PC-9 (cell line): ENCODE data around the gene SNX18. TPM values are rescaled to one million over a fixed set of nuclear protein-coding genes. Genes with fewer than 3 reads are reported as not detected.

Experiments used
- BruUV-seq: library from RNA; stranded (reverse); fragments of 400-500 nt; replicated peaks from 2 replicates; lab custom pipeline; 2021; lab: Mats Ljungman, UMichigan
- CTCF ChIA-PET: fragments of 300-600 bp; sonication (Branson Sonifier 250); formaldehyde crosslinking; loops from one replicate; lab custom pipeline; 2022; ENCODE audit warnings: antibody characterized with exemption; lab: Charles Lee
- POLR2A ChIA-PET: fragments of 300-600 bp; sonication (Branson Sonifier 250); formaldehyde crosslinking; loops from one replicate; lab custom pipeline; 2022; ENCODE audit warnings: antibody characterized with exemption; ENCODE audit not compliant: unreplicated experiment; lab: Charles Lee
- DNase-seq, 2 experiments: peaks; one replicate each; pipeline versions ENCODE4 v3.0.0 to v3.0.0-alpha.2; 2015 to 2022; ENCODE audit warnings: mixed read lengths in 1 of 2
- H2AFZ ChIP-seq: fragments of 200-600 bp; sonication (generic); 2 replicates; pipeline ENCODE4 v1.8.1; 2017; ENCODE audit warnings: antibody characterized with exemption
- H3F3A ChIP-seq: fragments of 200-600 bp; sonication (generic); 2 replicates; pipeline ENCODE4 v1.8.1; 2017; ENCODE audit warnings: antibody characterized with exemption, mild to moderate bottlenecking, low read depth; ENCODE audit not compliant: insufficient read depth
- H3K27ac ChIP-seq: fragments of 200-600 bp; sonication (generic); 2 replicates; pipeline ENCODE4 v1.6.1; 2016; ENCODE audit warnings: mixed run types
- H3K27me3 ChIP-seq: fragments of 200-600 bp; sonication (generic); 2 replicates; pipeline ENCODE4 v1.6.1; 2016; ENCODE audit warnings: low read depth, mixed run types; ENCODE audit not compliant: insufficient read depth
- H3K36me3 ChIP-seq: fragments of 200-600 bp; sonication (generic); 2 replicates; pipeline ENCODE4 v1.6.1; 2016; ENCODE audit warnings: low read depth, mixed run types
- H3K4me1 ChIP-seq: fragments of 200-600 bp; sonication (generic); replicated peaks from 2 replicates; pipeline ENCODE4 v1.6.1; 2016; ENCODE audit warnings: mixed run types; ENCODE audit not compliant: insufficient read depth
- H3K4me2 ChIP-seq: fragments of 200-600 bp; sonication (generic); 2 replicates; pipeline ENCODE4 v1.6.1; 2017; ENCODE audit warnings: mixed run types
- H3K4me3 ChIP-seq: fragments of 200-600 bp; sonication (generic); 2 replicates; pipeline ENCODE4 v1.6.1; 2016; ENCODE audit warnings: mixed run types
- H3K79me2 ChIP-seq: fragments of 200-600 bp; sonication (generic); 2 replicates; pipeline ENCODE4 v1.6.1; 2017; ENCODE audit warnings: low read depth, mixed run types
- H3K9me2 ChIP-seq: fragments of 200-600 bp; sonication (generic); 2 replicates; pipeline ENCODE4 v1.8.1; 2017; ENCODE audit warnings: mild to moderate bottlenecking; ENCODE audit not compliant: insufficient read depth
- H3K9me3 ChIP-seq: fragments of 200-600 bp; sonication (generic); 2 replicates; pipeline ENCODE4 v1.8.1; 2016; ENCODE audit warnings: low read depth; ENCODE audit not compliant: insufficient read depth
- H4K20me1 ChIP-seq: fragments of 200-600 bp; sonication (generic); 2 replicates; pipeline ENCODE4 v1.8.1; 2017; ENCODE audit not compliant: insufficient read depth
- EZH2 ChIP-seq: fragments of 200-600 bp; sonication (generic); IDR thresholded peaks from 2 replicates; pipeline ENCODE4 v1.8.0; 2017; ENCODE audit warnings: antibody characterized with exemption, low read depth
- intact Hi-C: fragments of 100-400 bp; cut with micrococcal nuclease; formaldehyde crosslinking; loops from one replicate; pipeline ENCODE4 v1.10.0; 2022; ENCODE audit not compliant: unreplicated experiment
- total RNA-seq: library from RNA; stranded (reverse); gene quantifications from 2 replicates; pipeline ENCODE4 v1.2.3, GENCODE V29; 2021
- TF ChIP-seq, protein P1 (sequence below): fragments of 200-600 bp; sonication (generic); conservative IDR thresholded peaks from 2 replicates; pipeline ENCODE4 v1.6.1; 2017; ENCODE audit warnings: mixed run types, antibody characterized with exemption, mild to moderate bottlenecking, moderate library complexity

SNX18 gene
- total RNA-seq, 1 experiment from 2014 or later = 9.7 TPM

- Histone ChIP-seq H3K27me3 (no peaks in the 10 kb centered on the region), H3K27ac (no peak overlapping the region), H3K9me3 (no peaks in the 10 kb centered on the region; the same call in none of the 2 replicates), H3K4me1 (no peaks in the 10 kb centered on the region), H3K9me2 (no peaks in the 10 kb centered on the region; the same call in 1 of the 2 replicates), H3K4me3 (no peak overlapping the region), H4K20me1 (no peaks in the 10 kb centered on the region), H3K79me2 (no peaks in the 10 kb centered on the region), H2AFZ (no peak overlapping the region), H3K36me3 (no peaks in the 10 kb centered on the region), H3F3A (no peaks in the 10 kb centered on the region), H3K4me2 (no peak overlapping the region)
- CTCF ChIA-PET = no interaction called here
- POLR2A ChIA-PET = no interaction called here
- DNase-seq = no peak
- BruUV-seq = no TSS peak
- TF ChIP-seq, protein P1, sequence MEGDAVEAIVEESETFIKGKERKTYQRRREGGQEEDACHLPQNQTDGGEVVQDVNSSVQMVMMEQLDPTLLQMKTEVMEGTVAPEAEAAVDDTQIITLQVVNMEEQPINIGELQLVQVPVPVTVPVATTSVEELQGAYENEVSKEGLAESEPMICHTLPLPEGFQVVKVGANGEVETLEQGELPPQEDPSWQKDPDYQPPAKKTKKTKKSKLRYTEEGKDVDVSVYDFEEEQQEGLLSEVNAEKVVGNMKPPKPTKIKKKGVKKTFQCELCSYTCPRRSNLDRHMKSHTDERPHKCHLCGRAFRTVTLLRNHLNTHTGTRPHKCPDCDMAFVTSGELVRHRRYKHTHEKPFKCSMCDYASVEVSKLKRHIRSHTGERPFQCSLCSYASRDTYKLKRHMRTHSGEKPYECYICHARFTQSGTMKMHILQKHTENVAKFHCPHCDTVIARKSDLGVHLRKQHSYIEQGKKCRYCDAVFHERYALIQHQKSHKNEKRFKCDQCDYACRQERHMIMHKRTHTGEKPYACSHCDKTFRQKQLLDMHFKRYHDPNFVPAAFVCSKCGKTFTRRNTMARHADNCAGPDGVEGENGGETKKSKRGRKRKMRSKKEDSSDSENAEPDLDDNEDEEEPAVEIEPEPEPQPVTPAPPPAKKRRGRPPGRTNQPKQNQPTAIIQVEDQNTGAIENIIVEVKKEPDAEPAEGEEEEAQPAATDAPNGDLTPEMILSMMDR = no peak
- no peak for TF ChIP-seq EZH2
- intact Hi-C loops = no loop called here
Measured at GRCh38 chr5:54595721-54596120, 78.2 kb downstream of the SNX18 start.

Other genes starting within 250 kb of the SNX18 start
- gene ARL15, start 207.2 kb upstream of the SNX18 start, total RNA-seq = 0.33 and 0.50 TPM in 2 replicates
- gene HSPB3, start 62.1 kb upstream of the SNX18 start, total RNA-seq = not detected in 2 replicates